Measurements from ENCODE around the gene ZNF92.
"Not testable (repeated sequence)": the region's sequence is repeated elsewhere in the genome, so short reads cannot be mapped to it uniquely, and the experiment has no call there.

The ZNF92 gene

DNA sequence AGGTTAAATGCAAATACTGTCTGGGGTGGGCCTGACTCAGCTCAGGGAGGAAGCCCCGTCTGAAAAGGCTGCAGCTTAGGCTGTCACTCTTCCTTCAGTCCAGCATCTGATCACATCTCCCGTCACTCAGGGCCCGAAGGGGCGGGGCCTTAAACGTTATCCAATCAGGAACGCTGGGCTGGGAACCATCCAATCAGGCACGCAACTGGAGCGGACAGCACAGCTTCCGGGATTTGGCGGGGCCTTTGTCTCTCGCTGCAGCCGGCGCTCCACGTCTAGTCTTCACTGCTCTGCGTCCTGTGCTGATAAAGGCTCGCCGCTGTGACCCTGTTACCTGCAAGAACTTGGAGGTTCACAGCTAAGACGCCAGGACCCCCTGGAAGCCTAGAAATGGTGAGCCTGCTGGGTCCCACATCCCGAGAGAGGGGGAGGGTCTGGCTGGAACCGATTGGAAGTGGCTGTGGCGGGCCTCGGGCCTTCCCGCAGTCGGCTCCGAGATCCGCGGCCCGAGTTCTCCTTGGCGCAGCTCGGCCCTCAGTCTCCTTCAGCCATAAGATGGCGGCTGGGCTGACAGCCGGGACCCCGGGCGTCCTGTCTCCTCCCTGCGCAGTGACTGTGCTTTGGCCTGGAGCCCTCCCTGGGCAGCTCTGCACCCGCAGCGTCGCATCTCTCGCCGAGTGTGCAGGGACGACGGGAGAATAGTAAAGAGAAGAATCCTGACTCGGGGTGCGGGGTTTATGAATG, at the start of gene ZNF92:
Gene ZNF92 (plus strand): TSS at position 248 of the 744 bp plus-strand sequence. CDS start 143 bp downstream, at position 391.
- POLR2A ChIA-PET = interaction anchor here (0.6 to 2.0 kb wide), 8 partner anchors 9 to 123 kb away, joined by 3 to 15 read pairs (median 3); no protein-coding TSS in a partner anchor
- CTCF ChIA-PET = interaction anchor here (0.8 kb wide), 1 partner anchor 136 kb away, joined by 5 read pairs; no protein-coding TSS in a partner anchor
- peak; percentile 91 for DNase-seq (ENCODE audit: extremely low spot score)
- peak; percentile 94 for TF ChIP-seq ELF4 (IDR thresholded peaks at IDR 0.05)
- TF ChIP-seq PKNOX1 (IDR thresholded peaks at IDR 0.05) = peak; percentile 98
- TF ChIP-seq LEF1 (IDR thresholded peaks at IDR 0.05; ENCODE audit: borderline replicate concordance) = no peak
- 0 out of 2 replicates have a peak, but pooled peaks have one; percentile 18 for TF ChIP-seq L3MBTL2 (conservative IDR thresholded peaks at IDR 0.05)

DNA sequence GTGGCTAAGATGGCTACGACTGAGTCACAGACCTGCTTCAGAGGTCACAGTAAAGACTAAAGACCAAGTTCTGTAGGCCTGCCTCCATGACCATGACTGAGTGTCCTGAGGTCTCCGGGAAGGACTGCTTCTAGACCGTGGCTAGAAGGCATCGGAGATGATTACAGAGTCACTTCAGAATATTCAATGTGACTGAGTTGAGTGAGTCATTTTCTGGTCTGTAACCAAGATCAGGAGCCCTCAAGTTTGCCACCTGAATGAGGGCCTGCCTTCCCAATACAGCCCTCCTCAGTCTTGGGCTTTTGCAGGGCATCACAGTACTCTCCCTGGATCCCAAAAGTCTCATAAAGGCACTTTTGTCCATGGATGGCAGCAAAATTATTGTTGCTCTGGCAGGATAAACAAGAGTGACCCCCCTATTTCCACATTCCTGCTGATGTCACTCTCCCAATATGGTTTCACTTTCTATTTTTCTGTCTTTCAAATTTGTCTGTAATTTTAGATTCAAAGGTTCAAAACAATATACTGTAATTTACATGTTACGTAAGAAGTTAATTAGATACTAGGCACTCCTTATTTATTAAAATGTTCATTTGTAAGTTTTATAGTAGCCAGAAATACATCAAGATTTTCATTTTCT, 47.7 kb upstream of the ZNF92 start:
- no peak for TF ChIP-seq FOXK2 (IDR thresholded peaks at IDR 0.05)
- no peak for TF ChIP-seq ELF4 (IDR thresholded peaks at IDR 0.05)
- no peak for TF ChIP-seq ZNF384 (IDR thresholded peaks at IDR 0.05)
- TF ChIP-seq BHLHE40 (IDR thresholded peaks at IDR 0.05; ENCODE audit: borderline replicate concordance) = no peak
- no peak for TF ChIP-seq ARNT (IDR thresholded peaks at IDR 0.05)
- no peak for TF ChIP-seq LEF1 (IDR thresholded peaks at IDR 0.05; ENCODE audit: borderline replicate concordance)
- no peak for TF ChIP-seq PKNOX1 (IDR thresholded peaks at IDR 0.05)
- TF ChIP-seq SUZ12 (IDR thresholded peaks at IDR 0.05) = no peak
- no peak for TF ChIP-seq L3MBTL2 (conservative IDR thresholded peaks at IDR 0.05)
- TF ChIP-seq HDGF (IDR thresholded peaks at IDR 0.05; ENCODE audit: borderline replicate concordance) = no peak
- POLR2A ChIA-PET = no interaction called here
- CTCF ChIA-PET = no interaction called here
- DNase-seq (ENCODE audit: extremely low spot score) = no peak

DNA sequence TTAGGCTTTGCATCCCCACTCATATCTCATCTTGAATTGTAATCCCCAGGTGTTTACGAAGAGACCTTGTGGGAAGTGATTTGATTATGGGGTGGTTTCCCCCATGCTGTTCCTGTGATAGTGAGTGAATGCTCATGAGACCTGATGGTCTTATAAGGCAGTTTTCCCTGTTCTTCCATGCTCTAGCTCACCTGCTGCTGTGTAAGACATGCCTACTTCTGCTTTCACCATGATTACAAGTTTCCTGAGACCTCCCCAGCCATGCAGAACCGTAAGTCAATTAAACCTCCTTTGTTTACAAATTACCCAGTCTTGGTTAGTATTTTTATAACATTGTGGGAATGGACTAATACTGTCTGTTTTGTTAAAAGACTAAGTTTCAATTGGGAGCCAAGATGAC, 35.3 kb upstream of the ZNF92 start:
- ChIA-PET CTCF (no interaction called here), POLR2A (no interaction called here)
- TF ChIP-seq BHLHE40 (IDR thresholded peaks at IDR 0.05; ENCODE audit: borderline replicate concordance) (no peak), FOXA1 (IDR thresholded peaks at IDR 0.05) (no peak), ARNT (IDR thresholded peaks at IDR 0.05) (no peak), FOXM1 (IDR thresholded peaks at IDR 0.05; ENCODE audit: borderline replicate concordance) (no peak), LEF1 (IDR thresholded peaks at IDR 0.05; ENCODE audit: borderline replicate concordance) (no peak), FOXK2 (IDR thresholded peaks at IDR 0.05) (no peak), CTBP1 (IDR thresholded peaks at IDR 0.05; ENCODE audit: borderline replicate concordance) (no peak), L3MBTL2 (conservative IDR thresholded peaks at IDR 0.05) (no peak)
- no peak for DNase-seq (ENCODE audit: extremely low spot score)

GRCh38 chr7:65339257-65339656, 34.4 kb upstream of the ZNF92 start:
- TF ChIP-seq BHLHE40 (IDR thresholded peaks at IDR 0.05; ENCODE audit: borderline replicate concordance) (no peak), LEF1 (IDR thresholded peaks at IDR 0.05; ENCODE audit: borderline replicate concordance) (no peak), HDGF (IDR thresholded peaks at IDR 0.05; ENCODE audit: borderline replicate concordance) (no peak), SUZ12 (IDR thresholded peaks at IDR 0.05) (no peak), FOXM1 (IDR thresholded peaks at IDR 0.05; ENCODE audit: borderline replicate concordance) (no peak), FOXK2 (IDR thresholded peaks at IDR 0.05) (no peak), PKNOX1 (IDR thresholded peaks at IDR 0.05) (no peak), SP1 (IDR thresholded peaks at IDR 0.05) (no peak), TARDBP (IDR thresholded peaks at IDR 0.05) (no peak), ZNF384 (IDR thresholded peaks at IDR 0.05) (no peak), NFRKB (IDR thresholded peaks at IDR 0.05) (no peak)
- no peak for DNase-seq (ENCODE audit: extremely low spot score)
- POLR2A ChIA-PET = no interaction called here
- CTCF ChIA-PET = no interaction called here

GRCh38 chr7:65342723-65343629, 30.7 kb upstream of the ZNF92 start:
- POLR2A ChIA-PET = interaction anchor here (0.9 kb wide), 1 partner anchor 30 kb away, joined by 3 read pairs; the partner anchor contains the start of gene ZNF92
- no peak for DNase-seq (ENCODE audit: extremely low spot score)
- CTCF ChIA-PET = no interaction called here

DNA sequence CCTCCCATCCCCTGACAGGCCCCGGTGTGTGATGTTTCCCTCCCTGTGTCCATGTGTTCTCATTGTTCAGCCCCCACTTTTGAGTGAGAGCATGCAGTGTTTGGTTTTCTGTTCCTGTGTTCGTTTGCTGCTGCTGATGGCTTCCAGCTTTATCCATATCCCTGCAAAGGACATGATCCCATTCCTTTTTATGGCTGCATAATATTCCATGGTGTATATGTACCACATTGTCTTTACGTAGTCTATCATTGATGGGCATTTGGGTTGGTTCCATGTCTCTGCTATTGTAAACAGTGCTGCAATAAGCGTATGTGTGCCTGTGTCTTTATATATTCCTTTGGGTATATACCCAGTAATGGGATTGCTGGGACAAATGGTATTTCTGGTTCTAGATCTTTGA, 29.1 kb upstream of the ZNF92 start:
- DNase-seq (ENCODE audit: extremely low spot score); POLR2A ChIA-PET; CTCF ChIA-PET: not testable (repeated sequence)

More at GRCh38 chr7:65342723-65343629, 30.7 kb upstream of the ZNF92 start:
- no peak for TF ChIP-seq SP1 (IDR thresholded peaks at IDR 0.05)
